Fibroblast of peridontal ligament (primary cell): ENCODE measurements around the gene OR8B12.

Experiments used
- DNase-seq: peaks from one replicate; pipeline ENCODE4 v3.0.0-alpha.2; 2010; ENCODE audit errors: extremely low read depth

Gene OR8B12

GRCh38 chr11:124543554-124543953, at the start of gene OR8B12:
Gene OR8B12, minus strand, starts transcription at chr11:124543654. Its CDS starts 0 bp downstream, at chr11:124543654.
- DNase-seq = no peak

- DNase-seq = no peak
These were observed 49.2 kb upstream of the OR8B12 start for GRCh38 chr11:124592627-124593026.

GRCh38 chr11:124591430-124591829, 48.0 kb upstream of the OR8B12 start:
- no peak for DNase-seq

- peak; percentile 75 for DNase-seq
These were observed 42.9 kb upstream of the OR8B12 start for GRCh38 chr11:124586238-124586860.

- DNase-seq = no peak
These were observed 41.4 kb upstream of the OR8B12 start for GRCh38 chr11:124584681-124585372.

- DNase-seq = no peak
These were observed 40.3 kb upstream of the OR8B12 start for GRCh38 chr11:124583781-124584180.

- no peak for DNase-seq
These were observed 39.1 kb upstream of the OR8B12 start for GRCh38 chr11:124582565-124582964.

- DNase-seq = no peak
These were observed 38.4 kb upstream of the OR8B12 start for GRCh38 chr11:124581817-124582216.

GRCh38 chr11:124578761-124579160, 35.3 kb upstream of the OR8B12 start:
- DNase-seq = no peak

- peak; percentile 5 for DNase-seq
These were observed 34.4 kb upstream of the OR8B12 start for GRCh38 chr11:124577716-124578427.

- no peak for DNase-seq
These were observed 26.7 kb upstream of the OR8B12 start for GRCh38 chr11:124570160-124570559.

- no peak for DNase-seq
These were observed 26.2 kb upstream of the OR8B12 start, which contains the start of gene OR8A1 for GRCh38 chr11:124569697-124570096. Gene OR8A1, plus strand, starts transcription at chr11:124569997. Its CDS starts 123 bp downstream, at chr11:124570120.

GRCh38 chr11:124556828-124557227, 13.4 kb upstream of the OR8B12 start:
- no peak for DNase-seq

- no peak for DNase-seq
These were observed 8.5 kb upstream of the OR8B12 start for GRCh38 chr11:124551987-124552386.

- no peak for DNase-seq
These were observed 7.7 kb upstream of the OR8B12 start for GRCh38 chr11:124551189-124551588.

GRCh38 chr11:124543145-124543544, 309 bp downstream of the OR8B12 start:
- no peak for DNase-seq

GRCh38 chr11:124541204-124541603, 2.2 kb downstream of the OR8B12 start:
- no peak for DNase-seq

GRCh38 chr11:124538019-124538418, 5.4 kb downstream of the OR8B12 start:
- peak; percentile 60 for DNase-seq

GRCh38 chr11:124536520-124536919, 6.9 kb downstream of the OR8B12 start:
- DNase-seq = no peak

GRCh38 chr11:124535552-124536232, 7.8 kb downstream of the OR8B12 start:
- no peak for DNase-seq

GRCh38 chr11:124534051-124534450, 9.4 kb downstream of the OR8B12 start:
- no peak for DNase-seq

GRCh38 chr11:124533626-124534025, 9.8 kb downstream of the OR8B12 start:
- no peak for DNase-seq
